Activated CD8-positive, alpha-beta T cell treated with anti-CD3 and anti-CD28 coated beads for 36 hours (primary cell): Measurements from ENCODE around the gene TRIM65. TPM values are rescaled to one million over a fixed set of nuclear protein-coding genes. Genes with fewer than 3 reads are reported as not detected.
A peak's percentile ranks its signal among the peaks of the same experiment; 100 is the strongest.
"Not testable (repeated sequence)": the region's sequence is repeated elsewhere in the genome, so short reads cannot be mapped to it uniquely, and the experiment has no call there.

ENCODE experiments used
- ATAC-seq: fragments of 200-7000 bp; cut with Tn5 transposase; one replicate; pipeline ENCODE4 v1.10.0; 2021; ENCODE audit warnings: mild to moderate bottlenecking, moderate library complexity
- CTCF ChIA-PET: fragments of 350-600 bp; sonication (Branson Sonifier 250); formaldehyde crosslinking; loops from one replicate; lab custom pipeline; 2021; ENCODE audit warnings: antibody characterized with exemption; lab: Charles Lee
- POLR2A ChIA-PET: fragments of 350-600 bp; sonication (Branson Sonifier 250); formaldehyde crosslinking; loops from one replicate; lab custom pipeline; 2021; ENCODE audit warnings: antibody characterized with exemption; lab: Charles Lee
- DNase-seq: peaks from one replicate; pipeline ENCODE4 v3.0.0-alpha.2; 2020
- H3K27ac Mint-ChIP-seq: one replicate; pipeline ENCODE4 v1.8.0; 2021; ENCODE audit warnings: mild to moderate bottlenecking, mixed read lengths
- H3K27me3 Mint-ChIP-seq: one replicate; pipeline ENCODE4 v1.8.0; 2021; ENCODE audit warnings: mixed read lengths
- H3K36me3 Mint-ChIP-seq: one replicate; pipeline ENCODE4 v1.8.0; 2021; ENCODE audit warnings: low read depth, mixed read lengths
- H3K4me1 Mint-ChIP-seq: one replicate; pipeline ENCODE4 v1.8.0; 2021; ENCODE audit warnings: low read depth, mixed read lengths
- H3K4me3 Mint-ChIP-seq: one replicate; pipeline ENCODE4 v1.8.0; 2021; ENCODE audit warnings: mild to moderate bottlenecking, moderate library complexity, mixed read lengths
- H3K9me3 Mint-ChIP-seq: one replicate; pipeline ENCODE4 v1.8.0; 2021; ENCODE audit warnings: mixed read lengths
- intact Hi-C: fragments of 100-400 bp; cut with micrococcal nuclease; formaldehyde crosslinking; loops from one replicate; pipeline ENCODE4 v1.10.0; 2022
- total RNA-seq, 2 experiments: library from RNA; stranded (reverse); gene quantifications; one replicate each; pipeline ENCODE4 v1.2.3, GENCODE V29; 2021
- TF ChIP-seq, protein P1 (sequence below): fragments of 200-600 bp; IDR thresholded peaks from one replicate; pipeline ENCODE4 v1.8.0; 2022; ENCODE audit warnings: antibody characterized with exemption, mild to moderate bottlenecking

The TRIM65 gene
- total RNA-seq, 2 experiments from 2014 or later: 37.1 to 42.2 TPM

DNA sequence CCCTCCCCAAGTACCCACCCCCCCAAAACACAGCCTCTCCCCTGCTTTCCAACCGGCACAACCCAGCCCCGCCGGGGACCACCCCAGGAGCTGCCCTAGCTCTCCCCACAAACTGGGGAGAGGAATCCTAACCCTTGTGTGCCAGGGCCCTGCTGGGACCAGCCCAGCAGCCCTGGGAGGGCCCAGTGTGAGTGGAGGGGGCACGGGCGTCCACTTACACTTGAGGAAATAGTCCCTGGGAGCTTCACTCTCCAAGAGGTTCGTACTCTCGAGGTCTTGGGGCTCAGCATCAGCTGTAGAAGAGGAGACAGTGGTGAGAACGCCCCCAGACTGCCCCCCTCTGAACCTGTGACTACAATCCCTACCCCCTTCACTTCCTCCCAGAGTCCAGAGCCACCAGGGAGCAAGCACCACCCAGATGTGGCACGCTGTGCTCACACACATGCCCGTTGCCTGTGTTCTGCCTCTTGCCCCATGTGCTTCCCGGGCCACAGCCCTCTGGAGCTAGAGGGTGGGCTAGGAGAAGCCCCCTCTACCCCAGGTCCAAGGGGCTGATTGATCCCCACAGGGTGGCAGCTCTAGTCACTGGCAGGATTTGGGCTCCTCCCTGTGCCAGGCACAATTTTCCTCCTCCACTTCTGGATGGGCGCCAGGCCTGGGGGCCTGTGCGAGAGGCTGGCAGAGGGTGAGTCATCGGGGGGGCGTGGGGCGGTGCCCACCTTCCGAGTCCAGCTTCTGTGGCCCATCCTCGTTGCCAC, 21.4 kb downstream of the TRIM65 start:
- Mint-ChIP-seq H3K4me3 (peak overlapping the region; percentile 80), H3K4me1 (peaks cover 26% of the 10 kb centered on the region), H3K9me3 (no peaks in the 10 kb centered on the region), H3K27me3 (no peaks in the 10 kb centered on the region), H3K27ac (peak overlapping the region; percentile 88), H3K36me3 (peaks cover 3% of the 10 kb centered on the region)
- no peak for DNase-seq
- POLR2A ChIA-PET: interaction anchor here (0.6 to 6.5 kb wide), 12 partner anchors 11 to 394 kb away, joined by 3 to 100 read pairs (median 6); partner anchors contain the start of genes MRPL38, TRIM65 and WBP2
- intact Hi-C loops: no loop called here
- ATAC-seq: no peak
- CTCF ChIA-PET: interaction anchor here (0.9 to 9.5 kb wide), 14 partner anchors 8 to 130 kb away, joined by 3 to 107 read pairs (median 5); partner anchors contain the start of genes GALK1, TRIM65 and WBP2
- TF ChIP-seq, protein P1, sequence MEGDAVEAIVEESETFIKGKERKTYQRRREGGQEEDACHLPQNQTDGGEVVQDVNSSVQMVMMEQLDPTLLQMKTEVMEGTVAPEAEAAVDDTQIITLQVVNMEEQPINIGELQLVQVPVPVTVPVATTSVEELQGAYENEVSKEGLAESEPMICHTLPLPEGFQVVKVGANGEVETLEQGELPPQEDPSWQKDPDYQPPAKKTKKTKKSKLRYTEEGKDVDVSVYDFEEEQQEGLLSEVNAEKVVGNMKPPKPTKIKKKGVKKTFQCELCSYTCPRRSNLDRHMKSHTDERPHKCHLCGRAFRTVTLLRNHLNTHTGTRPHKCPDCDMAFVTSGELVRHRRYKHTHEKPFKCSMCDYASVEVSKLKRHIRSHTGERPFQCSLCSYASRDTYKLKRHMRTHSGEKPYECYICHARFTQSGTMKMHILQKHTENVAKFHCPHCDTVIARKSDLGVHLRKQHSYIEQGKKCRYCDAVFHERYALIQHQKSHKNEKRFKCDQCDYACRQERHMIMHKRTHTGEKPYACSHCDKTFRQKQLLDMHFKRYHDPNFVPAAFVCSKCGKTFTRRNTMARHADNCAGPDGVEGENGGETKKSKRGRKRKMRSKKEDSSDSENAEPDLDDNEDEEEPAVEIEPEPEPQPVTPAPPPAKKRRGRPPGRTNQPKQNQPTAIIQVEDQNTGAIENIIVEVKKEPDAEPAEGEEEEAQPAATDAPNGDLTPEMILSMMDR: no peak

DNA sequence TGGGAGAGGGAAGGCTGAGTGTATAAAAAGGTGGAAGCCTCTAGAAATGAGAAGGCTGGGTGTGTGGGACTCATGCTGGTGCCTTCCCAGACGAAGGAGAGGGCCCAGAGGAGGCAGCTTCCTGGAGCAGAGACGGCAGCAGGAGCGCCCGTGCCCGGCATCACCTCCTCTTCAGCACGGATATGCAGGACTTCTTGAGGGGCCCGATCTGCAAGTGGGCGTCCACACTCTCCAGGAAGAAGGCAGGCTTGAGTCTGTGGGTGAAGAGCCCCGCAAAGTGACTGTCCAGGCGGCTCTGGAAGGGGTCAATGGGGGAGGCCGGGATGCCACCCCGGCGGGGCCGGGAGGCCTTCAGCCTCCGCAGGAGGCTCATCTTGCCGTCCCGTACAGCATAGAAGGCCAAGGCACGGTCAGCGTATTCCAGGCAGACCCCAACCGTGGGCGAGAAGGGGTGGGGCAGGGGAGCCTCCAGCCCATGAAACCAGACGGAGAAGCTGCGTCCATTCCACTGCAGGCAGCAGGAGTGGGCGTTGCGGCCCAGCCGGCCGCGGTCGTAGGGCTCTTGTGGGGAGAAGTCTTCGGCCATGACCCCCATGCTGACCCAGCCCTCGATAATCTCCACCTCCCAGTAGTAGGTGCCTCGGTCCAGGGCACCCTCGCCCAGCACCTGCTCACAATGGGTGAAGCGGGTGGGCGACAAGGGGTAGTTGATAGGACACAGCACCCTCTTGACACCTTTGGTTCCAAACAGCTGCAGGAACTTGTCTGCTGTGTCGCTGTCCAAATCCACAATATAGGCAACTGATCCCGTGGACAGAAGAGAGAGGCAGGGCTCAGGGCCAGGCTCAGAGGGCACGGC, 22.2 kb downstream of the TRIM65 start:
- ATAC-seq (no peak), DNase-seq (no peak)
- TF ChIP-seq, protein P1: no peak
- intact Hi-C loops: no loop called here
- Mint-ChIP-seq H3K4me3 (no peak overlapping the region), H3K4me1 (peaks cover 26% of the 10 kb centered on the region), H3K36me3 (peaks cover 3% of the 10 kb centered on the region), H3K27me3 (no peaks in the 10 kb centered on the region), H3K27ac (no peak overlapping the region), H3K9me3 (no peaks in the 10 kb centered on the region)
- CTCF ChIA-PET: interaction anchor here (1.1 to 9.5 kb wide), 6 partner anchors 9 to 20 kb away, joined by 3 to 107 read pairs (median 30); partner anchors contain the start of genes TRIM65 and WBP2
- POLR2A ChIA-PET: interaction anchor here (0.9 to 6.5 kb wide), 6 partner anchors 10 to 52 kb away, joined by 3 to 100 read pairs (median 12); partner anchors contain the start of genes TRIM65 and WBP2

DNA sequence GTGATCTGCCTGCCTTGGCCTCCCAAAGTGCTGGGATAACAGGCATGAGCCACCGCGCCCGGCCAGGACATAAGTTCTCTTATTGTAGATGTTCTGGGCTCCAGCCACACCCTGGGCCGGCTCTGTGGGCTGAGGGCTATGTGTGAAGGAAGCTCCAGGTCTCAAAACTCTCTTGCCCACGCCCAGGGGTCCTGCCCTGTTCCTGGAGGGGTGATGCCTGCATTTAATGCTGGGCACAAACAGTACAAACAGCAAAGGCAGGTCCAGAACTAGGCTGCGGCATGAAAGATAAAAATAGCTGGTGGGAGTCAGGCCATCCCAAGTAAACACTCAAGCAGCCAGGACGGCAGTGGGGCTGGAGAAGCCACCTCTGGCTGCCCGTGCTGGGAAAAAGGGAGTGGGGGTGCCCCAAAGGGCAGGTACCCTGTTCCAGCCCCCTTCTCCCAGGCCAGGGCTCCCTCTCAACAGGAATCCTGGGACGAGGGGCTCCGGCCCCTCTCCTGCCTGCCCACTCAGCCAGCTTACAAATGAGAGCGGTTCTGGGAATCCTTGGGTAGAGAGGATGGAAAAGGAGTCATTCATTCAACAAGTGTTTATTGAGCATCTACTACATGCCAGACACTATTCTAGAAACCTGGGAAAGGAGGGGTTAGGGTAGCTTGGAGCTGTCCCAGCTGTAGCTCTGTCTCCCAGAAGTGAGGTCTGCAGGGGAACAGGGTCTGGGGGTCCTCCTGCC, 23.0 kb downstream of the TRIM65 start:
- TF ChIP-seq, protein P1: no peak
- Mint-ChIP-seq H3K9me3 (no peaks in the 10 kb centered on the region), H3K36me3 (peaks cover 3% of the 10 kb centered on the region), H3K27ac (no peak overlapping the region), H3K4me3 (no peak overlapping the region), H3K4me1 (peaks cover 26% of the 10 kb centered on the region), H3K27me3 (no peaks in the 10 kb centered on the region)
- CTCF ChIA-PET: interaction anchor here (1.0 to 9.5 kb wide), 4 partner anchors 9 to 22 kb away, joined by 3 to 107 read pairs (median 9); partner anchors contain the start of gene WBP2
- POLR2A ChIA-PET: interaction anchor here (0.9 to 6.5 kb wide), 6 partner anchors 9 to 51 kb away, joined by 3 to 72 read pairs (median 6); partner anchors contain the start of genes MRPL38 and WBP2
- ATAC-seq (no peak), DNase-seq (no peak)
- intact Hi-C loops: no loop called here

DNA sequence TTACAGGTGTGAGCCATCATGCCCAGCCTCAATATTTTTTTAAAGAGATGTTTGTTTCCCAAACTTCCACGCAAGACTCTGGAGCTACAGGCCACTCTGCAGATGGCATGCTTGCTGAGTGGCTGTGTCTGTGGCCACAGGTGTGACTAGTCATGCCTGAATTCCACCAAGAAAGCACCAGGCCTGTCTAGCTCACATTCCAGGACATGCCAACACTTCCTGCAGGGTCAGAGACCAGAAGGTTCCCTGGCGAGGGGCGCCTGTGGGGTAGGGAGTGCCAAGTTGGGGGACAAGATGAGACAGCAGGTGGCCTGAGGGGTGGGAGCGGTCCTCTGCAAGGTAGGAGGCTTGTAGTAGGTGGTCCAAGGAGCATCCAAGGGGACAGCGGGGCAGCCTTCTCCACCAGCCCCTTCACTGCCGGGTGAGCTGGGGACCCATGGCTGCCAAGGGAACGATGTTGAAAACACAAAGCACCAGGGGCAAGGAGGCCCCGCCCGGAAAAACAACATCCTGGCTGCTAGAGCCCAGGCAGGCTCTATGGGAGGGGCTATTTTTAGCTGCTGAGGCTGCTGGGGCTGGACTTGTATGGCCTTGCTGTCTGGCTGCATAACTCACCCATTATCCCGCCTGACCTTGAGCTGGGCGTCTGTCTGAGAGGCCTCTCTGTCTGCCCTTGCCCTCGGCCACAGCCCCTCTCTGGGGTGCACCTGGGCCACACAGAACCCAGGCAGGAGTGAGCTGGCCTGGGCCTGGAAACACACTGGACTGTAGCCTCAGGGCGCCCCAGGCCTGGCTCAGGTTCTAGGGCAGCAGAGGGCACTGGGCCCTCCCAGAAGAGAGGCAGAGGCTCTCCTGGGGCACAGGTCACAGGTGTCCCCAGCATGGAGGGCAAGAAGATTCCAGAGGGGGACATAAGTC, 24.1 kb downstream of the TRIM65 start:
- peaks cover 25% of the 10 kb centered on the region for H3K4me1 Mint-ChIP-seq
- ATAC-seq (peak; percentile 20), DNase-seq (peak; percentile 66)
- peak overlapping the region; percentile 75 for H3K27ac Mint-ChIP-seq
- POLR2A ChIA-PET: interaction anchor here (1.0 to 6.5 kb wide), 3 partner anchors 15 to 32 kb away, joined by 4 to 72 read pairs (median 5); partner anchors contain the start of genes MRPL38, TRIM65 and WBP2
- CTCF ChIA-PET: interaction anchor here (1.0 to 9.5 kb wide), 7 partner anchors 8 to 42 kb away, joined by 3 to 107 read pairs (median 3); partner anchors contain the start of gene WBP2
- TF ChIP-seq, protein P1: no peak
- intact Hi-C loops: no loop called here
- no peaks in the 10 kb centered on the region for H3K27me3 Mint-ChIP-seq
- peaks cover 3% of the 10 kb centered on the region for H3K36me3 Mint-ChIP-seq
- no peaks in the 10 kb centered on the region for H3K9me3 Mint-ChIP-seq
- H3K4me3 Mint-ChIP-seq: no peak overlapping the region

DNA sequence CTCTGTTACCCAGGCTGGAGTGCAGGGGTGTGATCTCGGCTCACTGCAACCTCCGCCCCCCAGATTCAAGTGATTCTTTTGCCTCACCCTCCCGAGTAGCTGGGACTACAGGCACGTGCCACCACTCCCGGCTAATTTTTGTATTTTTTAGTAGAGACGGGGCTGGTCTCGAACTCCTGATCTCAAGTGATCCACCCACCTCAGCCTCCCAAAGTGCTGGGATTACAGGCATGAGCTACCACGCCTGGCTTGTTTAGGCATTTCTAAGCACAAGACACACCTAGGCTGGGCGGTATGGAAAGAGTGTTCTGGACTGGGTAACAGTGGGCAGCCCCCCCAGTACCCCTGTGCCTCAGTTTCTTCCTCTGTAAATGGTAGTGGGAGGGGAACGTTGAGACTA, 26.5 kb downstream of the TRIM65 start:
- intact Hi-C loops, ATAC-seq, H3K27ac Mint-ChIP-seq, H3K36me3 Mint-ChIP-seq, H3K4me3 Mint-ChIP-seq, H3K27me3 Mint-ChIP-seq, DNase-seq, H3K9me3 Mint-ChIP-seq: not testable (repeated sequence)
- POLR2A ChIA-PET: interaction anchor here (1.3 kb wide), 1 partner anchor 9 kb away, joined by 3 read pairs; no protein-coding TSS in a partner anchor
- H3K4me1 Mint-ChIP-seq: peaks cover 17% of the 10 kb centered on the region
- CTCF ChIA-PET: interaction anchor here (1.0 to 9.5 kb wide), 2 partner anchors 8 to 10 kb away, joined by 6 to 107 read pairs; partner anchors contain the start of gene TRIM47
